A549 (cell line): ENCODE data around the gene DERL3. TPM values are rescaled to one million over a fixed set of nuclear protein-coding genes. Genes with fewer than 3 reads are reported as not detected.

Source experiments
- ATAC-seq, 2 experiments: fragments of 200-7000 bp in 1 of 2; fragments of >200 bp in 1 of 2; cut with Nextera tagmentation in 1 of 2; cut with Tn5 transposase in 1 of 2; 3 replicates each; pipeline versions ENCODE4 v1.8.0 to v1.9.1; 2018 to 2020; ENCODE audit warnings: mild to moderate bottlenecking in 1 of 2, moderate library complexity in 1 of 2
- CTCF ChIA-PET: fragments of 300-600 bp; sonication (Branson Sonifier 250); formaldehyde crosslinking; extraction: SDS; loops from one replicate; lab custom pipeline; 2021; ENCODE audit warnings: antibody characterized with exemption, inconsistent platforms; lab: Yijun Ruan, JAX
- POLR2A ChIA-PET: fragments of 350-600 bp; formaldehyde crosslinking; extraction: SDS; loops from one replicate; lab custom pipeline; 2021; ENCODE audit warnings: antibody characterized with exemption, inconsistent platforms; lab: Yijun Ruan, JAX
- DNase-seq, 2 experiments: peaks; one replicate each; pipeline versions ENCODE4 v3.0.0 to v3.0.0-alpha.2; 2011 to 2016; ENCODE audit warnings: low read depth in 1 of 2, low spot score in 1 of 2
- FAIRE-seq: peaks from 2 replicates; lab custom pipeline; 2011; peaks lifted over from hg19 to GRCh38; lab: Jason Lieb, UNC
- H3K27ac ChIP-seq, 2 experiments: fragments of >200 bp; sonication (Bioruptor Twin); formaldehyde crosslinking; 3 replicates each; pipeline ENCODE4 v1.5.1; 2016 to 2017
- H3K4me1 ChIP-seq: fragments of >200 bp; sonication (Bioruptor Twin); formaldehyde crosslinking; 3 replicates; pipeline ENCODE4 v1.6.1; 2016
- H3K4me2 ChIP-seq: fragments of >200 bp; sonication (Bioruptor Twin); formaldehyde crosslinking; 3 replicates; pipeline ENCODE4 v1.6.1; 2016
- H3K4me3 ChIP-seq: fragments of >200 bp; sonication (Bioruptor Twin); formaldehyde crosslinking; 3 replicates; pipeline ENCODE4 v1.5.1; 2016
- H3K9me3 ChIP-seq: fragments of >200 bp; sonication (Bioruptor Twin); formaldehyde crosslinking; 3 replicates; pipeline ENCODE4 v1.6.1; 2016
- BHLHE40 ChIP-seq: IDR thresholded peaks from 2 replicates; pipeline ENCODE4 v1.6.1; 2012; ENCODE audit warnings: low read depth, low read length, inconsistent platforms
- CHD4 ChIP-seq: fragments of 200-600 bp; sonication (generic); IDR thresholded peaks from 2 replicates; pipeline ENCODE4 v1.6.1; 2016; ENCODE audit warnings: antibody characterized with exemption, mild to moderate bottlenecking, borderline replicate concordance
- FOSB ChIP-seq: fragments of 250-450 bp; sonication (Bioruptor Pico); IDR thresholded peaks from 2 replicates; pipeline ENCODE4 v1.5.0; 2020; ENCODE audit warnings: mild to moderate bottlenecking, moderate library complexity
- FOSL2 ChIP-seq, 2 experiments: fragments of 450-650 bp in 1 of 2; fragments of >200 bp in 1 of 2; sonication (Bioruptor Twin) in 1 of 2; formaldehyde crosslinking; IDR thresholded peaks; 2 replicates each; pipeline versions ENCODE4 v1.5.0 to v1.6.1; 2016 to 2020; ENCODE audit warnings: mild to moderate bottlenecking in 1 of 2, moderate library complexity in 1 of 2
- FOXS1 ChIP-seq: fragments of 250-450 bp; sonication (Bioruptor Pico); IDR thresholded peaks from 2 replicates; pipeline ENCODE4 v1.5.0; 2020; ENCODE audit warnings: mild to moderate bottlenecking, moderate library complexity
- HEYL ChIP-seq: fragments of 250-450 bp; sonication (Bioruptor Pico); IDR thresholded peaks from 2 replicates; pipeline ENCODE4 v1.8.0; 2021; ENCODE audit warnings: mild to moderate bottlenecking, moderate library complexity
- HOXA7 ChIP-seq: fragments of 250-450 bp; sonication (Bioruptor Pico); IDR thresholded peaks from 2 replicates; pipeline ENCODE4 v1.5.0; 2020; ENCODE audit warnings: mild to moderate bottlenecking, moderate library complexity
- HOXB5 ChIP-seq: fragments of 250-450 bp; sonication (Bioruptor Pico); IDR thresholded peaks from 2 replicates; pipeline ENCODE4 v1.5.0; 2020; ENCODE audit warnings: mild to moderate bottlenecking, moderate library complexity
- JUNB ChIP-seq: fragments of >200 bp; sonication (Bioruptor Twin); formaldehyde crosslinking; IDR thresholded peaks from 2 replicates; pipeline ENCODE4 v1.6.1; 2016
- MAFK ChIP-seq: fragments of 450-650 bp; IDR thresholded peaks from 2 replicates; pipeline ENCODE4 v1.6.1; 2014; ENCODE audit not compliant: partially characterized antibody
- MAX ChIP-seq: IDR thresholded peaks from 2 replicates; pipeline ENCODE4 v1.6.1; 2012
- MAZ ChIP-seq: fragments of 150-350 bp; IDR thresholded peaks from 2 replicates; pipeline ENCODE4 v1.6.1; 2014; ENCODE audit warnings: antibody characterized with exemption, low read depth, low read length, borderline replicate concordance
- MYC ChIP-seq: IDR thresholded peaks from 2 replicates; pipeline ENCODE4 v1.6.1; 2012; ENCODE audit warnings: mild to moderate bottlenecking, inconsistent platforms, low read length, improper control_type of control experiment, borderline replicate concordance
- NFE2L2 ChIP-seq: fragments of 150-350 bp; conservative IDR thresholded peaks from 2 replicates; pipeline ENCODE4 v1.6.1; 2014; ENCODE audit warnings: low read length
- NPAS2 ChIP-seq: fragments of 250-450 bp; sonication (Bioruptor Pico); IDR thresholded peaks from 2 replicates; pipeline ENCODE4 v1.8.0; 2022; ENCODE audit warnings: mild to moderate bottlenecking, moderate library complexity, borderline replicate concordance
- PHF8 ChIP-seq: fragments of 200-600 bp; sonication (generic); IDR thresholded peaks from 2 replicates; pipeline ENCODE4 v1.6.1; 2016; ENCODE audit warnings: low read depth, mild to moderate bottlenecking, antibody characterized with exemption, moderate library complexity, borderline replicate concordance
- POLR2AphosphoS2 ChIP-seq: conservative IDR thresholded peaks from 2 replicates; pipeline ENCODE4 v1.6.1; 2012; ENCODE audit warnings: low read length, improper control_type of control experiment, inconsistent platforms
- RARB ChIP-seq: fragments of 250-450 bp; sonication (Bioruptor Pico); IDR thresholded peaks from 2 replicates; pipeline ENCODE4 v1.8.0; 2021; ENCODE audit warnings: mild to moderate bottlenecking, moderate library complexity
- SMC3 ChIP-seq: fragments of >200 bp; sonication (Bioruptor Twin); formaldehyde crosslinking; IDR thresholded peaks from 3 replicates; pipeline ENCODE4 v1.6.1; 2018; ENCODE audit warnings: inconsistent platforms
- SREBF2 ChIP-seq: fragments of 450-650 bp; IDR thresholded peaks from 2 replicates; pipeline ENCODE4 v1.6.1; 2014; ENCODE audit warnings: mild to moderate bottlenecking, moderate library complexity
- TFCP2L1 ChIP-seq: fragments of 250-450 bp; sonication (Bioruptor Pico); IDR thresholded peaks from 2 replicates; pipeline ENCODE4 v1.5.0; 2021; ENCODE audit warnings: mild to moderate bottlenecking
- TP53 ChIP-seq: fragments of 250-450 bp; sonication (Bioruptor Pico); IDR thresholded peaks from 2 replicates; pipeline ENCODE4 v1.5.0; 2021; ENCODE audit warnings: mild to moderate bottlenecking, moderate library complexity
- ZC3H11A ChIP-seq: fragments of 450-650 bp; IDR thresholded peaks from 2 replicates; pipeline ENCODE4 v1.6.1; 2014; ENCODE audit warnings: antibody characterized with exemption, mild to moderate bottlenecking
- ZFP36 ChIP-seq: fragments of 450-650 bp; IDR thresholded peaks from 2 replicates; pipeline ENCODE4 v1.6.1; 2014; ENCODE audit warnings: borderline replicate concordance; ENCODE audit not compliant: partially characterized antibody
- ZNF302 ChIP-seq: fragments of 250-450 bp; sonication (Bioruptor Pico); IDR thresholded peaks from 2 replicates; pipeline ENCODE4 v1.9.0; 2021; ENCODE audit warnings: inconsistent platforms, mild to moderate bottlenecking, moderate library complexity
- ZSCAN20 ChIP-seq: fragments of 250-450 bp; sonication (Bioruptor Pico); IDR thresholded peaks from 2 replicates; pipeline ENCODE4 v1.8.0; 2022; ENCODE audit warnings: mild to moderate bottlenecking, moderate library complexity
- WGBS: methylation state at CpG from one replicate; pipeline ENCODE4 v1.1.6; 2017; ENCODE audit errors: missing lambda C conversion rate; 5-methylcytosine and 5-hydroxymethylcytosine counted together
- polyA plus RNA-seq, 4 experiments: library from polyadenylated mRNA; depleted of rRNA in 3 of 4; stranded (reverse); fragments of >200 nt; fragmentation: RNase III in 1 of 4; extraction: RNeasy Plus Mini Kit Qiagen cat#74134 plus additional on column Dnase treatment in 1 of 4; gene quantifications; 2 replicates in 3 of 4; 3 replicates in 1 of 4; pipeline ENCODE4 v1.2.3, GENCODE V29; 2011 to 2017
- TF ChIP-seq, protein P1 (sequence below): fragments of 250-450 bp; sonication (Bioruptor Pico); IDR thresholded peaks from 2 replicates; pipeline ENCODE4 v1.5.0; 2021; ENCODE audit warnings: mild to moderate bottlenecking, moderate library complexity, borderline replicate concordance
- TF ChIP-seq, protein P2 (sequence below): IDR thresholded peaks from 2 replicates; pipeline ENCODE4 v1.6.1; 2012; ENCODE audit warnings: low read depth, borderline replicate concordance

DERL3 gene
- polyA plus RNA-seq, 2 of the 4 experiments (the other 2 are of a cell fraction) = 0.08 to 0.40 TPM

GRCh38 chr22:23846081-23846469 lies 7.3 kb upstream of the DERL3 start:
- WGBS = 84% methylated on average over 6 of the region's 7 CpGs
- ChIA-PET POLR2A (no interaction called here), CTCF (interaction anchor here (0.7 to 8.7 kb wide), 5 partner anchors 11 to 75 kb away, joined by 3 to 175 read pairs (median 5); partner anchors contain the start of genes C22orf15, CHCHD10, MIF and MMP11)

DNA sequence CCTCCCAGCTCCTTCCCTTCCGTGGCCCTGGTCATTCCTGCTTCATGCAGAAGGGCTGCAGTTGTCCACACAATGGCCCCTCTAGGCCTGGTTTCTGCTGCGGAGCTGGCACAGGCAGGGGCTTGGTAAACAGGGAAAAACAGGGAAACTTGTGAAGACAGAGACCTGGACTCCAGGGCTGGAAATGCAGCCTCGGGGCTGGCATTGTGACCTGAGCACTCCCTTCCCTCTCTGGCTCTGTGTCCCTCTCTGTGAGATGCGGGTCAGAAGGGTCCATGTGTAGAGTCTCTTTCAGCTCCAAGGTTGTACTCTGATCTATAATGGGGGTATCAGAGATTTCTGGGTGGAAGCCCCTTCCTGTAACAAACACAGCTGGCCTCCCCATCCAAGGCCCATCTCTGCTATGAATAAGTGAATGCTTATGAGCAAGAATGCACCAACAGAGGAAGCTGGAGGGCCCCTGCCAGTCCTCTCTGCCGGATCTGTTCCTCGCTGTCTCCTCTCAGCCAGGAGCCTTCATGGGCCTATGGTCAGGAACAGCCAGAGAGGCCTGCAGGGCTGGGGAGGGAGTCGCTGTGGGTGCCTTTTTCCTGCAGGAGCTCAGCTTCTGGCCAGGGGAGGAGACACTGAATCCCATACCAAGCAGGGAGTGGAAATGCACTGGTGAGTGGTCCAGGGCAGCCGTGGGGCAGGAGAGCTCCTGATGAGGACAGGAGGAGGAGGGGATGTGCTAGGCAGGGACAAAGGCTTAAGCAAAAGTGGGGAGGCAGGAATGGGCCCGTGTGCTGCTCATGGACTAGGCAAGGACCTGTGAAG lies 6.7 kb upstream of the DERL3 start:
- H3K4me1 ChIP-seq = no peaks in the 10 kb centered on the region
- H3K4me3 ChIP-seq = no peak overlapping the region
- 65% methylated on average over 7 of the region's 9 CpGs for WGBS
- no peaks in the 10 kb centered on the region for H3K9me3 ChIP-seq
- FAIRE-seq (no peak), DNase-seq (no peak), ATAC-seq (no peak)
- no peak overlapping the region for H3K27ac ChIP-seq
- no peak for TF ChIP-seq MAX
- no peak for TF ChIP-seq HOXA7 (CRISPR knock-in tag)
- TF ChIP-seq FOXS1 (CRISPR knock-in tag) = no peak
- TF ChIP-seq NPAS2 (CRISPR knock-in tag) = no peak
- TF ChIP-seq TFCP2L1 (CRISPR knock-in tag) = no peak
- no peak for TF ChIP-seq ZSCAN20 (CRISPR knock-in tag)
- TF ChIP-seq ZFP36 = no peak
- TF ChIP-seq HOXB5 (CRISPR knock-in tag) = no peak
- TF ChIP-seq TP53 = no peak
- TF ChIP-seq, protein P1, sequence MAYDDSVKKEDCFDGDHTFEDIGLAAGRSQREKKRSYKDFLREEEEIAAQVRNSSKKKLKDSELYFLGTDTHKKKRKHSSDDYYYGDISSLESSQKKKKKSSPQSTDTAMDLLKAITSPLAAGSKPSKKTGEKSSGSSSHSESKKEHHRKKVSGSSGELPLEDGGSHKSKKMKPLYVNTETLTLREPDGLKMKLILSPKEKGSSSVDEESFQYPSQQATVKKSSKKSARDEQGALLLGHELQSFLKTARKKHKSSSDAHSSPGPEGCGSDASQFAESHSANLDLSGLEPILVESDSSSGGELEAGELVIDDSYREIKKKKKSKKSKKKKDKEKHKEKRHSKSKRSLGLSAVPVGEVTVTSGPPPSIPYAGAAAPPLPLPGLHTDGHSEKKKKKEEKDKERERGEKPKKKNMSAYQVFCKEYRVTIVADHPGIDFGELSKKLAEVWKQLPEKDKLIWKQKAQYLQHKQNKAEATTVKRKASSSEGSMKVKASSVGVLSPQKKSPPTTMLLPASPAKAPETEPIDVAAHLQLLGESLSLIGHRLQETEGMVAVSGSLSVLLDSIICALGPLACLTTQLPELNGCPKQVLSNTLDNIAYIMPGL = no peak
- TF ChIP-seq FOSL2 (IDR thresholded peaks at IDR 0.05) = no peak
- TF ChIP-seq FOSL2 (CRISPR knock-in tag; IDR thresholded peaks at IDR 0.05) = no peak
- TF ChIP-seq RARB (CRISPR knock-in tag) = no peak
- no peak for TF ChIP-seq PHF8
- TF ChIP-seq HEYL (CRISPR knock-in tag) = no peak
- TF ChIP-seq SREBF2 = no peak
- TF ChIP-seq MAFK = no peak
- TF ChIP-seq ZC3H11A = no peak
- TF ChIP-seq MYC = no peak
- H3K4me2 ChIP-seq = no peak overlapping the region
- ChIA-PET POLR2A (interaction anchor here (0.6 to 1.3 kb wide), 2 partner anchors 12 to 50 kb away, joined by 3 to 4 read pairs; partner anchors contain the start of gene SLC2A11), CTCF (interaction anchor here (0.6 to 8.7 kb wide), 6 partner anchors 16 to 75 kb away, joined by 3 to 175 read pairs (median 4); partner anchors contain the start of genes C22orf15, CHCHD10, MIF and MMP11)

More at GRCh38 chr22:23846081-23846469, 7.3 kb upstream of the DERL3 start:
- no peak overlapping the region for H3K4me3 ChIP-seq
- DNase-seq = no peak
- FAIRE-seq = no peak
- H3K4me1 ChIP-seq = no peaks in the 10 kb centered on the region
- no peaks in the 10 kb centered on the region for H3K9me3 ChIP-seq
- TF ChIP-seq ZNF302 (CRISPR knock-in tag) (no peak), BHLHE40 (no peak), HOXA7 (CRISPR knock-in tag) (no peak), SREBF2 (no peak), SMC3 (no peak), MAZ (no peak), FOSB (CRISPR knock-in tag) (no peak), FOSL2 (IDR thresholded peaks at IDR 0.05) (no peak), FOSL2 (CRISPR knock-in tag; IDR thresholded peaks at IDR 0.05) (no peak), CHD4 (no peak), NFE2L2 (no peak), ZSCAN20 (CRISPR knock-in tag) (no peak), JUNB (no peak), TFCP2L1 (CRISPR knock-in tag) (no peak), POLR2AphosphoS2 (no peak)
- TF ChIP-seq, protein P2, sequence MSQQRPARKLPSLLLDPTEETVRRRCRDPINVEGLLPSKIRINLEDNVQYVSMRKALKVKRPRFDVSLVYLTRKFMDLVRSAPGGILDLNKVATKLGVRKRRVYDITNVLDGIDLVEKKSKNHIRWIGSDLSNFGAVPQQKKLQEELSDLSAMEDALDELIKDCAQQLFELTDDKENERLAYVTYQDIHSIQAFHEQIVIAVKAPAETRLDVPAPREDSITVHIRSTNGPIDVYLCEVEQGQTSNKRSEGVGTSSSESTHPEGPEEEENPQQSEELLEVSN = no peak
- ATAC-seq = no peak
- H3K27ac ChIP-seq = no peak overlapping the region
- H3K4me2 ChIP-seq = no peak overlapping the region
